Measurements from ENCODE around the gene NRXN2.

- TF ChIP-seq GABPA (IDR thresholded peaks at IDR 0.05 in 1 of 2, conservative IDR thresholded peaks at IDR 0.05 in 1 of 2), result no peak
- TF ChIP-seq SP1 (IDR thresholded peaks at IDR 0.05), result no peak
- no peak for TF ChIP-seq JUND (IDR thresholded peaks at IDR 0.05)
- TF ChIP-seq CTCF (IDR thresholded peaks at IDR 0.05; ENCODE audit: low read depth, low read length, missing input control), result no peak
- TF ChIP-seq YY1 (IDR thresholded peaks at IDR 0.05), result no peak
- TF ChIP-seq TAF1 (conservative IDR thresholded peaks at IDR 0.05), result no peak
- no peak for TF ChIP-seq EGR1 (IDR thresholded peaks at IDR 0.05; ENCODE audit: low read depth in 2 of 2)
- TF ChIP-seq FOXA2 (IDR thresholded peaks at IDR 0.05), result no peak
- TF ChIP-seq HNF4G (IDR thresholded peaks at IDR 0.05), result no peak
- TF ChIP-seq ZBTB33 (IDR thresholded peaks at IDR 0.05), result no peak
Measured at GRCh38 chr11:64558065-64558745, 164.8 kb downstream of the NRXN2 start.

All from liver (tissue), 3 donors.